Measurements from ENCODE around the gene CFAP300.

CFAP300 gene

GRCh38 chr11:102046841-102047240, 396 bp upstream of the CFAP300 start:
- peak overlapping the region; percentile 47 for H3K4me3 ChIP-seq (ENCODE audit: low read depth, low read length)
- DNase-seq (ENCODE audit: low read depth), result no peak
- TF ChIP-seq CTCF (IDR thresholded peaks at IDR 0.05; ENCODE audit: control insufficient read depth, extremely low read depth, insufficient read depth), result no peak

GRCh38 chr11:102050927-102051575, 3.8 kb downstream of the CFAP300 start:
- no peak overlapping the region for H3K4me3 ChIP-seq (ENCODE audit: low read depth, low read length)
- DNase-seq (ENCODE audit: low read depth), result no peak
- TF ChIP-seq CTCF (IDR thresholded peaks at IDR 0.05; ENCODE audit: control insufficient read depth, extremely low read depth, insufficient read depth), result no peak

DNA sequence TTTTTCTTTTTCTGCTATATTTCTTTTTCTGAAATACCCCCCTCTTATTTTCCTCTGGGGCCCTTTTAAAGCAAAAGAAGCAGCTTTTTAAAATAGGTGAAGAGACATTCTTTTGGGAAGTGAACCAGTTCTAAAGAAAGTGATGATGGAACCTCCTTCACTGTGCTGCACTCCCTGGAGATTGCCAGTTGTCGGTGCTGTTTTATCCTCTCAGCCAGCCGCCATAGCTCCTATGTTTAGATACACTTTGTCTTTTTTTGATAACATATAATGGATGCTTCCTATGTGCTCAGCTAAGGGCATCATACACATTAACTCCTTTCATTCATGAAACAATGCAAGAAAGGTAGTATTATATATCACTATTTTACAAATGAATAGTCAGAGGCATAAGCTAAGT, 14.0 kb downstream of the CFAP300 start:
- no peak for DNase-seq (ENCODE audit: low read depth)
- TF ChIP-seq CTCF (IDR thresholded peaks at IDR 0.05; ENCODE audit: control insufficient read depth, extremely low read depth, insufficient read depth), result peak; percentile 33
- H3K4me3 ChIP-seq (ENCODE audit: low read depth, low read length), result no peak overlapping the region

GRCh38 chr11:102062106-102062505, 14.9 kb downstream of the CFAP300 start:
- DNase-seq (ENCODE audit: low read depth), result no peak
- no peak overlapping the region for H3K4me3 ChIP-seq (ENCODE audit: low read depth, low read length)
- TF ChIP-seq CTCF (IDR thresholded peaks at IDR 0.05; ENCODE audit: control insufficient read depth, extremely low read depth, insufficient read depth), result no peak

- H3K4me3 ChIP-seq (ENCODE audit: low read depth, low read length), result no peak overlapping the region
- no peak for TF ChIP-seq CTCF (IDR thresholded peaks at IDR 0.05; ENCODE audit: control insufficient read depth, extremely low read depth, insufficient read depth)
- no peak for DNase-seq (ENCODE audit: low read depth)
Observed at GRCh38 chr11:102064316-102064715, 17.1 kb downstream of the CFAP300 start.

- TF ChIP-seq CTCF (IDR thresholded peaks at IDR 0.05; ENCODE audit: control insufficient read depth, extremely low read depth, insufficient read depth), result no peak
- no peak overlapping the region for H3K4me3 ChIP-seq (ENCODE audit: low read depth, low read length)
- no peak for DNase-seq (ENCODE audit: low read depth)
Observed at GRCh38 chr11:102070766-102071165, 23.5 kb downstream of the CFAP300 start.

All from LNCaP clone FGC (cell line).